ENCODE results near the gene FBXO3. TPM values are rescaled to one million over a fixed set of nuclear protein-coding genes. Genes with fewer than 3 reads are reported as not detected.

FBXO3 gene
- total RNA-seq, 1 experiment from 2014 or later: 18.9 TPM

DNA sequence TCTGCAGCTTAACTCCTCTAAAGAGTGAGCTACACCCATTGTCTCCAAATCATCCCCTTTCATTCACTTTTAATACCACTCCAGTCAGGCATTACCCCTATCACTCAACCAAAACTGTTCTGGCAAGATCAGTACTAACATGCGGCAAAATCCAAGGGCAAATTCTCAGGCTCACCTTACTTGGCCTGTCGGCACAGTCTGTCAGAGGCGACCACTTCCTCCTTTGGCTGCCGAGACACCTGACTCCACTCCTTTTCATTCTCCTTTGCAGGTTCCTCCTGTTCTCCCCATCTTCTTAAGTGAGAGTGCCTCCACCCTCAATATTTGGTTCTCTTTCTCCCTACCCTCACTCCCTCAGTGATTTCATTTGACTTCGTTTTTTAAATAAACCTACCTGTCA lies 77.9 kb downstream of the FBXO3 start:
- peaks cover 19% of the 10 kb centered on the region for H3K27me3 Mint-ChIP-seq (ENCODE audit: low read depth)
- Histone ChIP-seq H2BK5ac (ENCODE audit: insufficient read length, low read length) (no peak overlapping the region), H3K27me3 (ENCODE audit: insufficient read depth, low read length) (no peaks in the 10 kb centered on the region), H3K18ac (ENCODE audit: insufficient read length, low read depth, low read length) (no peak overlapping the region), H3K27ac (ENCODE audit: insufficient read length, low read depth, low read length) (no peak overlapping the region), H4K8ac (replicated peaks; ENCODE audit: insufficient read length, low read depth, low read length) (no peak overlapping the region), H2AK5ac (ENCODE audit: insufficient read length, low read length) (no peak overlapping the region), H3K79me2 (ENCODE audit: insufficient read depth, low read length) (no peaks in the 10 kb centered on the region), H2AFZ (ENCODE audit: low read length) (no peak overlapping the region), H3K14ac (ENCODE audit: insufficient read depth, low read length) (no peak overlapping the region), H3K9ac (ENCODE audit: extremely low read depth, insufficient read length, low read length) (no peak overlapping the region), H4K5ac (ENCODE audit: insufficient read length, low read depth, low read length) (no peak overlapping the region), H3K4me2 (ENCODE audit: insufficient read depth, insufficient read length, low read length) (no peak overlapping the region), H3K4me1 (ENCODE audit: insufficient read depth, low read length) (peaks cover 5% of the 10 kb centered on the region; the same call in 1 of the 2 replicates), H3K56ac (ENCODE audit: insufficient read length, low read depth, low read length) (no peak overlapping the region), H3K4ac (ENCODE audit: low read depth, low read length) (no peak overlapping the region), H2BK20ac (ENCODE audit: low read depth, low read length, poor library complexity, severe bottlenecking) (no peak overlapping the region), H2BK12ac (ENCODE audit: insufficient read length, low read depth, low read length) (no peak overlapping the region), H2BK120ac (ENCODE audit: low read depth, low read length, poor library complexity, severe bottlenecking) (no peak overlapping the region), H3K23ac (ENCODE audit: insufficient read length, low read depth, low read length) (no peak overlapping the region), H4K20me1 (ENCODE audit: control insufficient read depth, insufficient read depth, insufficient read length) (no peaks in the 10 kb centered on the region), H2BK15ac (ENCODE audit: low read depth, low read length) (no peak overlapping the region), H4K91ac (ENCODE audit: insufficient read length, low read depth, low read length) (no peak overlapping the region), H3K9me3 (ENCODE audit: control insufficient read depth, low read depth, low read length) (no peaks in the 10 kb centered on the region), H3K79me1 (ENCODE audit: insufficient read depth, low read depth, low read length, poor library complexity, severe bottlenecking) (no peaks in the 10 kb centered on the region), H3T11ph (ENCODE audit: low read length) (no peak overlapping the region), H3K23me2 (ENCODE audit: insufficient read length, low read depth, low read length, poor library complexity, severe bottlenecking) (peaks cover 5% of the 10 kb centered on the region)
- H3K4me3 Mint-ChIP-seq: peak overlapping the region in 1 of 2 experiments; percentile 0; a peak in 1 of 5 replicates
- H3K9me3 Mint-ChIP-seq: no peaks in the 10 kb centered on the region
- no peak for DNase-seq
- WGBS (ENCODE audit: extremely low coverage, insufficient read length, low lambda C conversion rate): no CpG with 5 or more reads among the region's 5 CpGs
- H3K4me1 Mint-ChIP-seq: peaks cover 43 to 53% of the 10 kb centered on the region in 2 experiments
- no peak overlapping the region for H3K27ac Mint-ChIP-seq
- TF ChIP-seq, protein P1, sequence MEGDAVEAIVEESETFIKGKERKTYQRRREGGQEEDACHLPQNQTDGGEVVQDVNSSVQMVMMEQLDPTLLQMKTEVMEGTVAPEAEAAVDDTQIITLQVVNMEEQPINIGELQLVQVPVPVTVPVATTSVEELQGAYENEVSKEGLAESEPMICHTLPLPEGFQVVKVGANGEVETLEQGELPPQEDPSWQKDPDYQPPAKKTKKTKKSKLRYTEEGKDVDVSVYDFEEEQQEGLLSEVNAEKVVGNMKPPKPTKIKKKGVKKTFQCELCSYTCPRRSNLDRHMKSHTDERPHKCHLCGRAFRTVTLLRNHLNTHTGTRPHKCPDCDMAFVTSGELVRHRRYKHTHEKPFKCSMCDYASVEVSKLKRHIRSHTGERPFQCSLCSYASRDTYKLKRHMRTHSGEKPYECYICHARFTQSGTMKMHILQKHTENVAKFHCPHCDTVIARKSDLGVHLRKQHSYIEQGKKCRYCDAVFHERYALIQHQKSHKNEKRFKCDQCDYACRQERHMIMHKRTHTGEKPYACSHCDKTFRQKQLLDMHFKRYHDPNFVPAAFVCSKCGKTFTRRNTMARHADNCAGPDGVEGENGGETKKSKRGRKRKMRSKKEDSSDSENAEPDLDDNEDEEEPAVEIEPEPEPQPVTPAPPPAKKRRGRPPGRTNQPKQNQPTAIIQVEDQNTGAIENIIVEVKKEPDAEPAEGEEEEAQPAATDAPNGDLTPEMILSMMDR (conservative IDR thresholded peaks at IDR 0.05): no peak
- H3K36me3 Mint-ChIP-seq (ENCODE audit: insufficient read depth in 1 of 3, low read depth in 3 of 3): no peaks in the 10 kb centered on the region

All from H9 (cell line).